Thyroid gland (tissue), 4 donors: Measurements from ENCODE around the gene TLR10.

ENCODE experiments used
- POLR2A ChIP-seq, 2 donors: fragments of 450-650 bp; IDR thresholded peaks; one replicate each; pipeline ENCODE4 v1.6.1; 2017; ENCODE audit warnings: antibody characterized with exemption in 2 of 2, mild to moderate bottlenecking in 2 of 2, moderate library complexity in 1 of 2
- TF ChIP-seq, protein P1 (sequence below), 6 experiments: fragments of 200-600 bp in 3 of 6; fragments of 450-650 bp in 3 of 6; sonication (generic) in 3 of 6; IDR thresholded peaks; one replicate each; pipeline ENCODE4 v1.5.1; 2016 to 2019; ENCODE audit warnings: antibody characterized with exemption in 6 of 6, mild to moderate bottlenecking in 2 of 6, inconsistent platforms in 1 of 6, moderate library complexity in 1 of 6

DNA sequence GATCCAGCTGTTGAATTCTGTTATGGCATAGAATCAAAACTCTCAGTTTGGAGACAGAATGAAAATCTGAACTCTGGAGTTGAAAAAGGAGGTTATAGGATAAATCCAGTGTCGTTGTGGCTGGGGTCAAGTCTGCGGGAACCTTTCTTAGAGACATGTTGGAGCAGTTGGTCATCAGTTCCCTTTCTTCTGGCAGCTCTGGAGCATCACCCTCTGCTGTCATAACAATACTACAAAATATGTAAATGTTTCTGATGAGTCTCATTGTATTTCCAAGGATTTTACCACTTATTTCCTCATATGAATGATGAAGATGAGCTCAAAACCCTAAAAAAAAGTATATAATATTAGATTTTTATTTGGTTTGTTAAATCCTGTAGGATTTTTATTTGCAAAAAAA is 7.5 kb downstream of the TLR10 start:
- TF ChIP-seq POLR2A (IDR thresholded peaks at IDR 0.05) = no peak
- TF ChIP-seq, protein P1, sequence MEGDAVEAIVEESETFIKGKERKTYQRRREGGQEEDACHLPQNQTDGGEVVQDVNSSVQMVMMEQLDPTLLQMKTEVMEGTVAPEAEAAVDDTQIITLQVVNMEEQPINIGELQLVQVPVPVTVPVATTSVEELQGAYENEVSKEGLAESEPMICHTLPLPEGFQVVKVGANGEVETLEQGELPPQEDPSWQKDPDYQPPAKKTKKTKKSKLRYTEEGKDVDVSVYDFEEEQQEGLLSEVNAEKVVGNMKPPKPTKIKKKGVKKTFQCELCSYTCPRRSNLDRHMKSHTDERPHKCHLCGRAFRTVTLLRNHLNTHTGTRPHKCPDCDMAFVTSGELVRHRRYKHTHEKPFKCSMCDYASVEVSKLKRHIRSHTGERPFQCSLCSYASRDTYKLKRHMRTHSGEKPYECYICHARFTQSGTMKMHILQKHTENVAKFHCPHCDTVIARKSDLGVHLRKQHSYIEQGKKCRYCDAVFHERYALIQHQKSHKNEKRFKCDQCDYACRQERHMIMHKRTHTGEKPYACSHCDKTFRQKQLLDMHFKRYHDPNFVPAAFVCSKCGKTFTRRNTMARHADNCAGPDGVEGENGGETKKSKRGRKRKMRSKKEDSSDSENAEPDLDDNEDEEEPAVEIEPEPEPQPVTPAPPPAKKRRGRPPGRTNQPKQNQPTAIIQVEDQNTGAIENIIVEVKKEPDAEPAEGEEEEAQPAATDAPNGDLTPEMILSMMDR (IDR thresholded peaks at IDR 0.05) = no peak
